Lower leg skin (tissue), 4 donors: Measurements from ENCODE around the gene VIM. TPM values are rescaled to one million over a fixed set of nuclear protein-coding genes. Genes with fewer than 3 reads are reported as not detected.

Source experiments
- DNase-seq, 2 donors: peaks; one replicate each; pipeline ENCODE4 v3.0.0-alpha.2; 2019; ENCODE audit warnings: low spot score in 2 of 2
- H3K4me3 ChIP-seq: fragments of 200-600 bp; sonication (generic); 2 replicates; pipeline ENCODE4 v1.5.1; 2017; ENCODE audit warnings: mild to moderate bottlenecking, low read depth; ENCODE audit not compliant: poor library complexity, severe bottlenecking
- CTCF ChIP-seq, 3 donors: fragments of 450-650 bp; IDR thresholded peaks; one replicate each; pipeline ENCODE4 v1.5.1; 2016; ENCODE audit warnings: antibody characterized with exemption in 3 of 3, mild to moderate bottlenecking in 3 of 3, moderate library complexity in 2 of 3
- POLR2A ChIP-seq, 2 donors: fragments of 450-650 bp; IDR thresholded peaks; one replicate each; pipeline ENCODE4 v1.6.1; 2016 to 2017; ENCODE audit warnings: antibody characterized with exemption in 2 of 2, mild to moderate bottlenecking in 1 of 2, moderate library complexity in 1 of 2
- WGBS, 2 donors: methylation state at CpG; one replicate each; pipeline ENCODE4 v1.1.5; 2018; 5-methylcytosine and 5-hydroxymethylcytosine counted together
- intact Hi-C: fragments of 100-400 bp; cut with DNase I; formaldehyde crosslinking; loops from one replicate; pipeline ENCODE4 v1.15.0; 2023; ENCODE audit warnings: low total_unique reads
- total RNA-seq, 4 donors: library from RNA; depleted of rRNA; stranded (reverse); fragments of >200 nt; gene quantifications; one replicate each; pipeline ENCODE4 v1.1.0, GENCODE V29; 2016

VIM gene
- total RNA-seq, 4 donors from 2014 or later: 891 to 2,288 (median 1,243) TPM

- TF ChIP-seq CTCF (IDR thresholded peaks at IDR 0.05) (no peak), POLR2A (IDR thresholded peaks at IDR 0.05) (no peak)
- intact Hi-C loops: no loop called here
- H3K4me3 ChIP-seq: no peak overlapping the region
- no peak for DNase-seq
- 44 to 50% methylated on average over 3 of the region's 3 CpGs for WGBS, 2 donors
Observed at GRCh38 chr10:17210361-17210760, 17.7 kb upstream of the VIM start.

GRCh38 chr10:17212802-17213221 is 15.2 kb upstream of the VIM start:
- no peak overlapping the region for H3K4me3 ChIP-seq
- intact Hi-C loops: no loop called here
- no peak for DNase-seq
- TF ChIP-seq CTCF (IDR thresholded peaks at IDR 0.05): no peak
- no peak for TF ChIP-seq POLR2A (IDR thresholded peaks at IDR 0.05)

- intact Hi-C loops: no loop called here
- TF ChIP-seq POLR2A (IDR thresholded peaks at IDR 0.05) (no peak), CTCF (IDR thresholded peaks at IDR 0.05) (no peak)
- WGBS, 2 donors: 68 to 74% methylated on average over 2 of the region's 2 CpGs
Observed at GRCh38 chr10:17213646-17214349, 14.2 kb upstream of the VIM start.

GRCh38 chr10:17214526-17214925 is 13.5 kb upstream of the VIM start:
- intact Hi-C loops: no loop called here
- WGBS, 2 donors: 59 to 64% methylated on average over 2 of the region's 2 CpGs
- no peak for DNase-seq
- TF ChIP-seq POLR2A (IDR thresholded peaks at IDR 0.05): no peak
- TF ChIP-seq CTCF (IDR thresholded peaks at IDR 0.05): no peak
- no peak overlapping the region for H3K4me3 ChIP-seq

More at GRCh38 chr10:17213646-17214349, 14.2 kb upstream of the VIM start:
- DNase-seq: no peak
- no peak overlapping the region for H3K4me3 ChIP-seq

GRCh38 chr10:17214971-17215781 is 12.9 kb upstream of the VIM start:
- TF ChIP-seq POLR2A (IDR thresholded peaks at IDR 0.05): no peak
- 36 to 44% methylated on average over 9 of the region's 9 CpGs for WGBS, 2 donors
- no peak for DNase-seq
- no peak overlapping the region for H3K4me3 ChIP-seq
- intact Hi-C loops: no loop called here

GRCh38 chr10:17215782-17216122 is 12.3 kb upstream of the VIM start:
- TF ChIP-seq CTCF (IDR thresholded peaks at IDR 0.05) (no peak), POLR2A (IDR thresholded peaks at IDR 0.05) (no peak)
- intact Hi-C loops: no loop called here
- H3K4me3 ChIP-seq: no peak overlapping the region
- 66 to 73% methylated on average over 2 of the region's 2 CpGs for WGBS, 2 donors
- DNase-seq: no peak
